Smooth muscle cell (in vitro differentiated cells): ENCODE results near the gene ZMAT2. TPM values are rescaled to one million over a fixed set of nuclear protein-coding genes. Genes with fewer than 3 reads are reported as not detected.
"Not testable (repeated sequence)": the region's sequence is repeated elsewhere in the genome, so short reads cannot be mapped to it uniquely, and the experiment has no call there.

ENCODE experiments used
- DNase-seq: peaks from one replicate; lab custom pipeline; 2025; ENCODE audit not compliant: unreplicated experiment; lab: John Stamatoyannopoulos, UW
- H2AFZ ChIP-seq: fragments of 200-600 bp; sonication (generic); 2 replicates; pipeline ENCODE4 v1.6.0; 2016; ENCODE audit warnings: antibody characterized with exemption, low read depth, mild to moderate bottlenecking
- H3F3A ChIP-seq: fragments of 200-600 bp; sonication (generic); 2 replicates; pipeline ENCODE4 v1.6.0; 2017; ENCODE audit warnings: antibody characterized with exemption, low read depth
- H3K27ac ChIP-seq: fragments of 200-600 bp; sonication (generic); 2 replicates; pipeline ENCODE4 v1.5.1; 2016; ENCODE audit warnings: low read depth, mild to moderate bottlenecking
- H3K27me3 ChIP-seq: fragments of 200-600 bp; sonication (generic); 2 replicates; pipeline ENCODE4 v1.6.1; 2016; ENCODE audit warnings: low read depth, mild to moderate bottlenecking
- H3K36me3 ChIP-seq: fragments of 200-600 bp; sonication (generic); 2 replicates; pipeline ENCODE4 v1.5.1; 2016; ENCODE audit warnings: low read depth
- H3K4me1 ChIP-seq: fragments of 200-600 bp; sonication (generic); 2 replicates; pipeline ENCODE4 v1.5.1; 2016; ENCODE audit warnings: low read depth
- H3K4me2 ChIP-seq: fragments of 200-600 bp; sonication (generic); 2 replicates; pipeline ENCODE4 v1.6.0; 2016; ENCODE audit warnings: mild to moderate bottlenecking
- H3K4me3 ChIP-seq: fragments of 200-600 bp; sonication (generic); 2 replicates; pipeline ENCODE4 v1.5.1; 2016; ENCODE audit warnings: mild to moderate bottlenecking
- H3K79me2 ChIP-seq: fragments of 200-600 bp; sonication (generic); 2 replicates; pipeline ENCODE4 v1.6.0; 2016; ENCODE audit warnings: low read depth, mild to moderate bottlenecking
- H3K9ac ChIP-seq: fragments of 200-600 bp; sonication (generic); 2 replicates; pipeline ENCODE4 v1.6.0; 2016; ENCODE audit warnings: low read depth
- H3K9me3 ChIP-seq: fragments of 200-600 bp; sonication (generic); replicated peaks from 2 replicates; pipeline ENCODE4 v1.5.1; 2016; ENCODE audit warnings: low read depth
- H4K20me1 ChIP-seq: fragments of 200-600 bp; sonication (generic); 2 replicates; pipeline ENCODE4 v1.6.0; 2016; ENCODE audit warnings: low read depth
- WGBS: methylation state at CpG from one replicate; pipeline ENCODE4 v1.1.7; 2016; ENCODE audit warnings: low lambda C conversion rate; 5-methylcytosine and 5-hydroxymethylcytosine counted together
- polyA plus RNA-seq: library from polyadenylated mRNA; unstranded; fragments of >200 nt; fragmentation: Nextera tagmentation; extraction: Ambion mirVana; gene quantifications from 2 replicates; pipeline ENCODE4 v1.2.1, GENCODE V29; 2016
- total RNA-seq: library from RNA; depleted of rRNA; stranded (reverse); fragments of >200 nt; gene quantifications from 2 replicates; pipeline ENCODE4 v1.2.3, GENCODE V29; 2014
- TF ChIP-seq, protein P1 (sequence below): fragments of 200-600 bp; sonication (generic); IDR thresholded peaks from 2 replicates; pipeline ENCODE4 v1.5.1; 2017; ENCODE audit warnings: borderline replicate concordance, mild to moderate bottlenecking, antibody characterized with exemption; ENCODE audit not compliant: insufficient read depth, poor library complexity, severe bottlenecking

The ZMAT2 gene
- total and polyA plus RNA-seq, 2 experiments from 2014 or later = 32.9 to 34.6 TPM

DNA sequence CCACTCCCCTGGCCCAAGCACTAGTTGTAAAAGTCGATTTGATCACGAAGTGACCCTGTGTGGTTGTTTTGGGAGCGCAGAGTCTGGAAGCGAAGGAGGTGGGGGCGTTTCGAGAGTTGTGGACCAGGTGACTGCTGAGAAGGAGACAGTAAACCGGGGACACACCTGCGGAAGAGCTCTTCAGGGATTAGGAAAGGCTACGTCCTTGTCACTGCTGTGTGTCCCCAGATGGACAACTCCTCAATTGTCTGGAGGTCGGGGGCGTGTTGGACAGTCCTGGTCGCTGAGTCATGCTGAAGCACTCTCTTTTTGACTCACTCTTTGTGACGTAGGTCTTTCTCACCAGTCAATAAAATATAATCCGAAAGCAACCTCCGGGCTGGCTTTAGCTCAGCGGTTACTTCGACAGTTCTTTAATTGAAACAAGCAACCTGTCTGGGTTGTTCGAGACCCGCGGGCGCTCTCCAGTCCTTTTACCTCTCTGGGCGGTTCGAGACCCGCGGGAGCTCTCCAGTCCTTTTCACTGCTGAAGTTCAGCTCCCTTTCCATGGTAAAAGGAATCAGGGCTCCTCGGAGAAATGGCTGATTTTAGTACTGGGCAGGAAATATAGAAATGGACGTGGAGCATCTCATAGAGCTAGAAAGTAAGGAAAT lies 10.8 kb downstream of the ZMAT2 start:
- TF ChIP-seq, protein P1, sequence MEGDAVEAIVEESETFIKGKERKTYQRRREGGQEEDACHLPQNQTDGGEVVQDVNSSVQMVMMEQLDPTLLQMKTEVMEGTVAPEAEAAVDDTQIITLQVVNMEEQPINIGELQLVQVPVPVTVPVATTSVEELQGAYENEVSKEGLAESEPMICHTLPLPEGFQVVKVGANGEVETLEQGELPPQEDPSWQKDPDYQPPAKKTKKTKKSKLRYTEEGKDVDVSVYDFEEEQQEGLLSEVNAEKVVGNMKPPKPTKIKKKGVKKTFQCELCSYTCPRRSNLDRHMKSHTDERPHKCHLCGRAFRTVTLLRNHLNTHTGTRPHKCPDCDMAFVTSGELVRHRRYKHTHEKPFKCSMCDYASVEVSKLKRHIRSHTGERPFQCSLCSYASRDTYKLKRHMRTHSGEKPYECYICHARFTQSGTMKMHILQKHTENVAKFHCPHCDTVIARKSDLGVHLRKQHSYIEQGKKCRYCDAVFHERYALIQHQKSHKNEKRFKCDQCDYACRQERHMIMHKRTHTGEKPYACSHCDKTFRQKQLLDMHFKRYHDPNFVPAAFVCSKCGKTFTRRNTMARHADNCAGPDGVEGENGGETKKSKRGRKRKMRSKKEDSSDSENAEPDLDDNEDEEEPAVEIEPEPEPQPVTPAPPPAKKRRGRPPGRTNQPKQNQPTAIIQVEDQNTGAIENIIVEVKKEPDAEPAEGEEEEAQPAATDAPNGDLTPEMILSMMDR = no peak
- Histone ChIP-seq H3K9me3 (no peaks in the 10 kb centered on the region), H3K4me2 (peak overlapping the region; percentile 83), H3F3A (peaks cover 12% of the 10 kb centered on the region), H3K4me1 (no peaks in the 10 kb centered on the region), H3K27me3 (no peaks in the 10 kb centered on the region), H3K4me3 (peak overlapping the region; percentile 64), H3K9ac (peak overlapping the region; percentile 82), H3K27ac (peak overlapping the region; percentile 90), H3K79me2 (no peaks in the 10 kb centered on the region), H2AFZ (peak overlapping the region; percentile 65), H4K20me1 (no peaks in the 10 kb centered on the region), H3K36me3 (peaks cover 3% of the 10 kb centered on the region)
- 2% methylated on average over 27 of the region's 27 CpGs for WGBS
- DNase-seq = peak; percentile 53

DNA sequence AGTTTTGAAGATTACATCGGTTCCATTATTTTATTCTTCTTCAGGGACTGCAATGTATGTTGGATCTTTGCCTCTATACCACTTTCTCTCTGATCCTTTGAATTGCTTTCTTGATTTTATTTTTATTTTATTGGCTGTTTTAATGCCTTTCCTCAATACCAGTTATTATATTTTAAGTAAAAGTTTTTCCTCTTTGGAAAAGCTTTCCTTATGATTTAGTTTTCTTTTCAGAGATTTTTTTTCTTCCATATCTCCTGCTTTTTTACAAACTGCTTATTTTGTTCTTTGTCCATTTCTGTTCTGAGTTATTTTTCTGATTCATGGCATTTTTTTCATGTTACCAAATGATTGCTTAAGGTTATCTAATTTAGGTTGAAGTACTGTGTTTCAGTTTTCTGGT lies 11.5 kb downstream of the ZMAT2 start:
- no peak for DNase-seq
- H2AFZ ChIP-seq = no peak overlapping the region
- no peaks in the 10 kb centered on the region for H3K79me2 ChIP-seq
- H3K4me2 ChIP-seq = peak overlapping the region; percentile 63
- TF ChIP-seq, protein P1 = no peak
- H3K27me3 ChIP-seq = no peaks in the 10 kb centered on the region
- peak overlapping the region; percentile 90 for H3K27ac ChIP-seq
- H3K9ac ChIP-seq = no peak overlapping the region
- no peaks in the 10 kb centered on the region for H4K20me1 ChIP-seq
- WGBS = 100% methylated on average over 1 of the region's 1 CpG
- no peaks in the 10 kb centered on the region for H3K9me3 ChIP-seq
- H3K4me1 ChIP-seq = no peaks in the 10 kb centered on the region
- no peaks in the 10 kb centered on the region for H3K36me3 ChIP-seq
- peaks cover 10% of the 10 kb centered on the region for H3F3A ChIP-seq
- H3K4me3 ChIP-seq = peak overlapping the region; percentile 64

DNA sequence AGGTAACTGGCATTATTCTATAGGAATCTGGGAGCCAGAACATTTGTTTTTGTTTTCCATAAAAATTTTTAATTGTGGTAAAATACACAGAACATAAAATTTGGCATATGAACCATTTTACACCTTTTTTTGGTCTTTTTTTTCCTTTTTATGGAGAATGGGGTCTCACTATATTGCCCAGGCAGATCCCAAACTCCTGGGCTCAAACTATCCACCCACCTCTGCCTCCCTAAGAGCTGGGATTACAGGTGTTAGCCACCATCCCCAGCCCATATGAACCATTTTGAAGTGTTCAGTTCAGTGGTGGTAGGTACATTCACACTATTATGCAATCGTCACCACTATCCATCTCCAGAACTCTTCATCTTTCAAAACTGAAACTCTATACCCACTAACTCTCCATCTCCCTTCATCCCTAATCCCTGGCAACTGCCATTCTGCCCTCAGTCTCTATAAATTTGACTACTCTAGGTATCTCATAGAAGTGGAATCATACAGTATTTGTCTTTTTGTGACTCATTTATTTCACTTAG lies 13.4 kb downstream of the ZMAT2 start:
- H3K4me2 ChIP-seq = no peak overlapping the region
- H3K79me2 ChIP-seq = no peaks in the 10 kb centered on the region
- TF ChIP-seq, protein P1 = no peak
- DNase-seq = no peak
- H3K9me3 ChIP-seq = no peaks in the 10 kb centered on the region
- 95% methylated on average over 1 of the region's 1 CpG for WGBS
- no peak overlapping the region for H3K9ac ChIP-seq
- H3K36me3 ChIP-seq = no peaks in the 10 kb centered on the region
- no peaks in the 10 kb centered on the region for H3K4me1 ChIP-seq
- no peaks in the 10 kb centered on the region for H4K20me1 ChIP-seq
- H3K4me3 ChIP-seq = no peak overlapping the region
- no peak overlapping the region for H3K27ac ChIP-seq
- no peaks in the 10 kb centered on the region for H3F3A ChIP-seq
- H2AFZ ChIP-seq = no peak overlapping the region
- H3K27me3 ChIP-seq = no peaks in the 10 kb centered on the region

DNA sequence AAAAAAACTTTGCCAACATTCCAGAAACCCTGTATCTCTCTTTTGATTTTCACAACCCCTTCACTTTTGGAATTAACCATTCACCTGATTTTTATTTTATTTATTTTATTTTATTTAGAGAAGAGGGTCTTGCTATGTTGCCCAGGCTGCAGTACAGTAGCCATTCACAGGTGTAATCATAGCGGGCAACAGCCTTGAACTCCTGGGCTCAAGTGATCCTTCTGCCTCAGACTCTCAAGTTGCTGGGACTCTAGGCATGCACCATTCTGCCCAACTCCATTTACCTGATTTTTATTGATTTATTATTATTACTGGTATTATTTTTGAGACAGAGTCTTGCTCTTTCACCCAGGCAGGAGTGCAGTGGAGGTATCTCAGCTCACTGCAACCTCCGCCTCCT lies 16.0 kb downstream of the ZMAT2 start:
- DNase-seq, H3K79me2 ChIP-seq, H3K4me1 ChIP-seq, H3K27me3 ChIP-seq, H3K9me3 ChIP-seq, H2AFZ ChIP-seq, H3K4me3 ChIP-seq, H3K36me3 ChIP-seq, H3F3A ChIP-seq, H3K27ac ChIP-seq, H3K9ac ChIP-seq, H4K20me1 ChIP-seq, H3K4me2 ChIP-seq: not testable (repeated sequence)
- 98% methylated on average over 2 of the region's 2 CpGs for WGBS
